H1 (cell line): ENCODE results near the gene ZFP90. TPM values are rescaled to one million over a fixed set of nuclear protein-coding genes. Genes with fewer than 3 reads are reported as not detected.

Experiments
- CTCF ChIA-PET: fragments of 300-600 bp; sonication (Branson Sonifier 250); formaldehyde crosslinking; loops from one replicate; lab custom pipeline; 2021; ENCODE audit not compliant: partially characterized antibody; lab: Charles Lee
- POLR2A ChIA-PET: fragments of 300-600 bp; sonication (Branson Sonifier 250); formaldehyde crosslinking; loops from one replicate; lab custom pipeline; 2021; ENCODE audit warnings: inconsistent platforms; ENCODE audit not compliant: partially characterized antibody; lab: Charles Lee
- DNase-seq, 2 experiments: peaks; one replicate each; pipeline versions ENCODE4 v3.0.0 to v3.0.0-alpha.2; 2010 to 2022; ENCODE audit warnings: low spot score in 2 of 2, low read depth in 1 of 2, mixed read lengths in 1 of 2
- FAIRE-seq: peaks from 2 replicates; lab custom pipeline; 2011; peaks lifted over from hg19 to GRCh38; lab: Jason Lieb, UNC
- H2AFZ ChIP-seq: 2 replicates; pipeline ENCODE4 v1.8.1; 2012; ENCODE audit warnings: low read length, inconsistent platforms
- H2AK5ac ChIP-seq: 2 replicates; pipeline ENCODE4 v1.6.1; 2013; ENCODE audit warnings: low read depth, low read length
- H2BK120ac ChIP-seq: replicated peaks from 2 replicates; pipeline ENCODE3; 2013; ENCODE audit warnings: low read depth, low read length, inconsistent platforms
- H2BK12ac ChIP-seq: 2 replicates; pipeline ENCODE4 v1.6.1; 2013; ENCODE audit warnings: low read depth, low read length
- H2BK15ac ChIP-seq: 2 replicates; pipeline ENCODE4 v1.6.1; 2013; ENCODE audit warnings: low read length
- H2BK20ac ChIP-seq: 2 replicates; pipeline ENCODE4 v1.6.1; 2013; ENCODE audit warnings: low read length
- H2BK5ac ChIP-seq: 2 replicates; pipeline ENCODE4 v1.6.1; 2013; ENCODE audit warnings: low read depth, low read length
- H3K14ac ChIP-seq: 2 replicates; pipeline ENCODE4 v1.6.1; 2013; ENCODE audit warnings: inconsistent platforms; ENCODE audit not compliant: insufficient read length
- H3K18ac ChIP-seq: 2 replicates; pipeline ENCODE4 v1.6.1; 2013; ENCODE audit warnings: low read length; ENCODE audit errors: extremely low read depth
- H3K23ac ChIP-seq: 2 replicates; pipeline ENCODE4 v1.6.1; 2013; ENCODE audit warnings: inconsistent platforms; ENCODE audit not compliant: insufficient read length
- H3K23me2 ChIP-seq: 2 replicates; pipeline ENCODE4 v1.6.1; 2013; ENCODE audit warnings: low read depth, low read length
- H3K27ac ChIP-seq: 2 replicates; pipeline ENCODE4 v1.6.1; 2011; ENCODE audit warnings: low read depth, low read length, inconsistent platforms
- H3K27me3 ChIP-seq, 4 experiments: replicated peaks in 1 of 4; 1 replicate in 1 of 4; 2 replicates in 3 of 4; pipeline versions ENCODE4 v1.6.1 to v1.8.1; 2011 to 2013; ENCODE audit warnings: low read length in 3 of 4, mild to moderate bottlenecking in 3 of 4, inconsistent platforms in 2 of 4, mixed read lengths in 2 of 4, moderate library complexity in 1 of 4; ENCODE audit not compliant: control insufficient read depth in 3 of 4, insufficient read depth in 3 of 4; ENCODE audit errors: extremely low read depth in 1 of 4
- H3K36me3 ChIP-seq, 4 experiments: 2 replicates each; pipeline versions ENCODE4 v1.6.1 to v1.8.1; 2011 to 2013; ENCODE audit warnings: mild to moderate bottlenecking in 4 of 4, low read length in 3 of 4, moderate library complexity in 2 of 4, control low read depth in 1 of 4, inconsistent platforms in 1 of 4; ENCODE audit not compliant: insufficient read depth in 4 of 4, control insufficient read depth in 2 of 4
- H3K4ac ChIP-seq: replicated peaks from 2 replicates; pipeline ENCODE3; 2013; ENCODE audit warnings: low read length, low read depth, mixed read lengths, inconsistent platforms; ENCODE audit not compliant: insufficient read length
- H3K4me1 ChIP-seq, 4 experiments: replicated peaks in 1 of 4; 1 replicate in 1 of 4; 2 replicates in 3 of 4; pipeline versions ENCODE4 v1.6.1 to v1.8.1; 2011 to 2013; ENCODE audit warnings: low read length in 3 of 4, inconsistent platforms in 2 of 4, mixed read lengths in 1 of 4; ENCODE audit not compliant: insufficient read depth in 4 of 4, control insufficient read depth in 3 of 4
- H3K4me2 ChIP-seq, 2 experiments: 2 replicates each; pipeline versions ENCODE4 v1.6.1 to v1.8.1; 2011 to 2013; ENCODE audit warnings: low read depth in 2 of 2, low read length in 2 of 2, control low read depth in 1 of 2, inconsistent platforms in 1 of 2, mild to moderate bottlenecking in 1 of 2; ENCODE audit not compliant: insufficient read depth in 1 of 2
- H3K4me3 ChIP-seq, 4 experiments: fragments of 200-600, 300-600 bp in 1 of 4; sonication (generic), shearing (Covaris generic), sonication (Bioruptor Twin) in 1 of 4; 2 replicates each; pipeline versions ENCODE4 v1.5.1 to v1.8.1; 2011 to 2016; ENCODE audit warnings: low read length in 4 of 4, low read depth in 3 of 4, control low read depth in 2 of 4, inconsistent platforms in 2 of 4, mild to moderate bottlenecking in 2 of 4, mixed read lengths in 1 of 4, moderate library complexity in 1 of 4; ENCODE audit not compliant: insufficient read depth in 2 of 4; ENCODE audit errors: extremely low read depth in 1 of 4
- H3K56ac ChIP-seq: replicated peaks from 2 replicates; pipeline ENCODE3; 2013; ENCODE audit warnings: low read depth, mild to moderate bottlenecking, mixed read lengths, low read length, inconsistent platforms; ENCODE audit not compliant: insufficient read length
- H3K79me1 ChIP-seq: 2 replicates; pipeline ENCODE4 v1.6.1; 2013; ENCODE audit warnings: low read depth, low read length, control low read depth
- H3K79me2 ChIP-seq, 2 experiments: 2 replicates each; pipeline versions ENCODE4 v1.6.1 to v1.8.1; 2012 to 2013; ENCODE audit warnings: low read length in 2 of 2, mild to moderate bottlenecking in 2 of 2, inconsistent platforms in 1 of 2; ENCODE audit not compliant: insufficient read depth in 2 of 2, control insufficient read depth in 1 of 2
- H3K9ac ChIP-seq, 4 experiments: replicated peaks in 1 of 4; 1 replicate in 1 of 4; 2 replicates in 3 of 4; pipeline versions ENCODE4 v1.6.1 to v1.8.1; 2011 to 2013; ENCODE audit warnings: low read depth in 3 of 4, low read length in 3 of 4, control low read depth in 2 of 4, mild to moderate bottlenecking in 2 of 4, moderate library complexity in 2 of 4, inconsistent platforms in 1 of 4; ENCODE audit errors: extremely low read depth in 1 of 4
- H3K9me3 ChIP-seq, 2 experiments: 2 replicates each; pipeline versions ENCODE4 v1.6.1 to v1.8.1; 2012 to 2013; ENCODE audit warnings: mild to moderate bottlenecking in 2 of 2, moderate library complexity in 2 of 2, control low read depth in 1 of 2, inconsistent platforms in 1 of 2, low read depth in 1 of 2, low read length in 1 of 2, mixed read lengths in 1 of 2; ENCODE audit not compliant: insufficient read depth in 2 of 2
- H4K20me1 ChIP-seq, 2 experiments: replicated peaks in 1 of 2; 2 replicates each; pipeline versions ENCODE3 to v1.8.1; 2011 to 2013; ENCODE audit warnings: inconsistent platforms in 2 of 2, low read length in 2 of 2, mild to moderate bottlenecking in 1 of 2; ENCODE audit not compliant: insufficient read depth in 2 of 2, control insufficient read depth in 1 of 2
- H4K5ac ChIP-seq: 2 replicates; pipeline ENCODE4 v1.6.1; 2013; ENCODE audit warnings: low read length, low read depth, mixed read lengths, inconsistent platforms; ENCODE audit not compliant: insufficient read length
- H4K8ac ChIP-seq: 2 replicates; pipeline ENCODE4 v1.8.0; 2013; ENCODE audit warnings: mild to moderate bottlenecking, moderate library complexity, low read length, inconsistent platforms; ENCODE audit not compliant: insufficient read depth; ENCODE audit errors: extremely low read depth
- H4K91ac ChIP-seq: replicated peaks from 2 replicates; pipeline ENCODE3; 2013; ENCODE audit warnings: low read length, mixed read lengths, inconsistent platforms; ENCODE audit not compliant: insufficient read length
- BACH1 ChIP-seq: IDR thresholded peaks from 2 replicates; pipeline ENCODE4 v1.6.1; 2012; ENCODE audit warnings: low read length, improper control_type of control experiment
- CHD1 ChIP-seq: IDR thresholded peaks from 2 replicates; pipeline ENCODE4 v1.6.1; 2012; ENCODE audit warnings: low read depth, low read length, improper control_type of control experiment
- CHD2 ChIP-seq: IDR thresholded peaks from 2 replicates; pipeline ENCODE4 v1.6.1; 2012; ENCODE audit warnings: low read length, improper control_type of control experiment
- CREB1 ChIP-seq: IDR thresholded peaks from 2 replicates; pipeline ENCODE4 v1.6.1; 2012; ENCODE audit warnings: inconsistent platforms
- EGR1 ChIP-seq: IDR thresholded peaks from 2 replicates; pipeline ENCODE4 v1.6.1; 2011; ENCODE audit warnings: low read depth, low read length, borderline replicate concordance
- EZH2 ChIP-seq: fragments of 200-600 bp; sonication (generic); IDR thresholded peaks from 2 replicates; pipeline ENCODE4 v1.7.1; 2012; ENCODE audit warnings: low read depth, mild to moderate bottlenecking, moderate library complexity, low read length, inconsistent platforms; ENCODE audit not compliant: severe bottlenecking
- GTF2F1 ChIP-seq: IDR thresholded peaks from 2 replicates; pipeline ENCODE4 v1.6.1; 2012; ENCODE audit warnings: low read depth, low read length, improper control_type of control experiment, borderline replicate concordance
- JUND ChIP-seq: IDR thresholded peaks from 2 replicates; pipeline ENCODE4 v1.6.1; 2011; ENCODE audit warnings: mild to moderate bottlenecking, improper control_type of control experiment, low read length
- KDM4A ChIP-seq: IDR thresholded peaks from one replicate; pipeline ENCODE4 v1.7.1; 2012; ENCODE audit warnings: low read depth, mild to moderate bottlenecking, moderate library complexity, low read length, inconsistent platforms; ENCODE audit not compliant: severe bottlenecking
- RFX5 ChIP-seq: IDR thresholded peaks from 2 replicates; pipeline ENCODE4 v1.6.1; 2011; ENCODE audit warnings: low read depth, low read length, improper control_type of control experiment, borderline replicate concordance
- SP1 ChIP-seq: IDR thresholded peaks from 2 replicates; pipeline ENCODE4 v1.6.1; 2011; ENCODE audit warnings: low read depth, low read length
- YY1 ChIP-seq: IDR thresholded peaks from 2 replicates; pipeline ENCODE4 v1.6.1; 2011; ENCODE audit warnings: low read depth, mild to moderate bottlenecking, low read length
- WGBS, 2 experiments: shearing (Covaris generic) in 1 of 2; methylation state at CpG; one replicate each; pipeline versions ENCODE4 v1.1.6 to v1.1.7; 2013 to 2015; ENCODE audit warnings: low lambda C conversion rate in 2 of 2, mixed read lengths in 2 of 2, inconsistent platforms in 1 of 2, low coverage in 1 of 2, missing lambda C conversion rate in 1 of 2; ENCODE audit not compliant: insufficient replicate concordance in 2 of 2, insufficient coverage in 1 of 2, insufficient read length in 1 of 2; ENCODE audit errors: extremely low coverage in 1 of 2, missing lambda C conversion rate in 1 of 2; 5-methylcytosine and 5-hydroxymethylcytosine counted together
- polyA plus RNA-seq, 7 experiments: library from polyadenylated mRNA; depleted of rRNA in 3 of 7; stranded (reverse) in 5 of 7; unstranded in 2 of 7; fragments of >200 nt in 5 of 7; fragments of 200-250 nt in 2 of 7; gene quantifications; 1 replicate in 5 of 7; 2 replicates in 1 of 7; 4 replicates in 1 of 7; pipeline versions ENCODE4 v1.2.1 to v1.2.3, GENCODE V29; 2011 to 2013; ENCODE audit warnings: missing spikeins in 2 of 7, mixed read lengths in 2 of 7
- total RNA-seq: library from RNA; stranded (reverse); fragmentation: NEBNext Ultra II Directional; extraction: Animal tissue kit (Norgen Biotek cat#: 25700); gene quantifications from 2 replicates; pipeline ENCODE4 v1.2.1, GENCODE V29; 2021
- TF ChIP-seq, protein P1 (sequence below): IDR thresholded peaks from 2 replicates; pipeline ENCODE4 v1.6.1; 2011; ENCODE audit warnings: low read length, improper control_type of control experiment

The ZFP90 gene
- total and polyA plus RNA-seq, 2 of the 8 experiments (the other 6 are each of a cell fraction or from before 2014, with no cell fraction given): 10.3 to 19.1 TPM

DNA sequence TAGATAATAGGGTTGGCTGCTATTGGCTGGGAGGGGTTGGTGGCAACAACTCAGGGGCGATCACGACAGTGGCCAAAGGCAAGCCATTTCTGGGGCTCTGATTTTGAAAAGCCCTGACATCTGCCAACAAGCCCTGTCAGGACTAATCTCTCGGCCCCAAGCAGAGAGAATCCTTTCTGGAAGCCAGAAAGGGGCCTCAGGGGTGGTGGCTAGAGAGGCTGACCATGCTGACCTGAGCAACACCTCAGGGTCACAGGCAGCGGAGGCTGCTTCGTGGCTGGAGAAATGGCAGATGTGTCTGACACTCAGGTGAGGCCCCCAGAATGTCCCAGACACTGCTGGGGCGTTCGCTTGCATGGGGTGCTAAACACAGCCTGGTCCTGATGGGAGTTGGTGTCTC lies 35.0 kb upstream of the ZFP90 start:
- CTCF ChIA-PET: interaction anchor here (1.6 to 10.2 kb wide), 2 partner anchors 58 to 139 kb away, joined by 7 to 136 read pairs; no protein-coding TSS in a partner anchor
- no peak overlapping the region for H2BK120ac ChIP-seq
- H4K91ac ChIP-seq: no peak overlapping the region
- no peaks in the 10 kb centered on the region for H3K9me3 ChIP-seq
- peaks cover 0 to 2% (median 0%) of the 10 kb centered on the region in 4 experiments; a peak in 1 of 7 replicates for H3K27me3 ChIP-seq
- no peak overlapping the region for H2BK5ac ChIP-seq
- no peak for DNase-seq
- no peak overlapping the region for H3K4me2 ChIP-seq
- H3K9ac ChIP-seq: no peak overlapping the region
- no peaks in the 10 kb centered on the region for H3K79me1 ChIP-seq
- no peak overlapping the region for H2AFZ ChIP-seq
- 75% methylated on average over 7 of the region's 7 CpGs; no CpG with 5 or more reads in 1 of the 2 experiments for WGBS, 2 experiments
- no peak overlapping the region for H3K23ac ChIP-seq
- H4K5ac ChIP-seq: no peak overlapping the region
- no peak overlapping the region for H2AK5ac ChIP-seq
- H3K14ac ChIP-seq: no peak overlapping the region
- no peak overlapping the region for H3K4me3 ChIP-seq
- FAIRE-seq: no peak
- no peaks in the 10 kb centered on the region for H3K79me2 ChIP-seq
- H2BK20ac ChIP-seq: no peak overlapping the region
- no peak overlapping the region for H3K4ac ChIP-seq
- H2BK15ac ChIP-seq: no peak overlapping the region
- POLR2A ChIA-PET: no interaction called here
- H3K18ac ChIP-seq: no peak overlapping the region
- no peaks in the 10 kb centered on the region for H3K23me2 ChIP-seq
- H4K20me1 ChIP-seq: no peaks in the 10 kb centered on the region
- H2BK12ac ChIP-seq: no peak overlapping the region
- H3K4me1 ChIP-seq: no peaks in the 10 kb centered on the region
- H3K36me3 ChIP-seq: no peaks in the 10 kb centered on the region
- no peak overlapping the region for H3K27ac ChIP-seq
- H4K8ac ChIP-seq: no peak overlapping the region
- no peak overlapping the region for H3K56ac ChIP-seq
- TF ChIP-seq, protein P1, sequence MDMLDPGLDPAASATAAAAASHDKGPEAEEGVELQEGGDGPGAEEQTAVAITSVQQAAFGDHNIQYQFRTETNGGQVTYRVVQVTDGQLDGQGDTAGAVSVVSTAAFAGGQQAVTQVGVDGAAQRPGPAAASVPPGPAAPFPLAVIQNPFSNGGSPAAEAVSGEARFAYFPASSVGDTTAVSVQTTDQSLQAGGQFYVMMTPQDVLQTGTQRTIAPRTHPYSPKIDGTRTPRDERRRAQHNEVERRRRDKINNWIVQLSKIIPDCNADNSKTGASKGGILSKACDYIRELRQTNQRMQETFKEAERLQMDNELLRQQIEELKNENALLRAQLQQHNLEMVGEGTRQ: no peak
- TF ChIP-seq CREB1 (no peak), YY1 (no peak), BACH1 (no peak), GTF2F1 (no peak), RFX5 (no peak), CHD1 (no peak), EGR1 (no peak), SP1 (no peak), KDM4A (no peak), EZH2 (no peak), CHD2 (no peak), JUND (no peak)
